Sigmoid colon (tissue), 4 donors: ENCODE data around the gene PANK4.

ENCODE experiments used
- EP300 ChIP-seq, 4 donors: sonication (generic); formaldehyde crosslinking; IDR thresholded peaks; one replicate each; pipeline ENCODE4 v1.6.1; 2017; ENCODE audit warnings: antibody characterized with exemption in 4 of 4
- POLR2A ChIP-seq, 2 donors: fragments of 450-650 bp; IDR thresholded peaks; one replicate each; pipeline ENCODE4 v1.6.1; 2016; ENCODE audit warnings: antibody characterized with exemption in 2 of 2, mild to moderate bottlenecking in 2 of 2, moderate library complexity in 2 of 2
- POLR2AphosphoS5 ChIP-seq, 4 donors: sonication (generic); formaldehyde crosslinking; IDR thresholded peaks; one replicate each; pipeline ENCODE4 v1.6.1; 2017; ENCODE audit warnings: antibody characterized with exemption in 4 of 4
- TF ChIP-seq, protein P1 (sequence below), 4 experiments: fragments of 450-650 bp in 3 of 4; fragments of 200-600 bp in 1 of 4; IDR thresholded peaks; one replicate each; pipeline ENCODE4 v1.5.1; 2016 to 2019; ENCODE audit warnings: antibody characterized with exemption in 4 of 4, mild to moderate bottlenecking in 3 of 4, moderate library complexity in 2 of 4

DNA sequence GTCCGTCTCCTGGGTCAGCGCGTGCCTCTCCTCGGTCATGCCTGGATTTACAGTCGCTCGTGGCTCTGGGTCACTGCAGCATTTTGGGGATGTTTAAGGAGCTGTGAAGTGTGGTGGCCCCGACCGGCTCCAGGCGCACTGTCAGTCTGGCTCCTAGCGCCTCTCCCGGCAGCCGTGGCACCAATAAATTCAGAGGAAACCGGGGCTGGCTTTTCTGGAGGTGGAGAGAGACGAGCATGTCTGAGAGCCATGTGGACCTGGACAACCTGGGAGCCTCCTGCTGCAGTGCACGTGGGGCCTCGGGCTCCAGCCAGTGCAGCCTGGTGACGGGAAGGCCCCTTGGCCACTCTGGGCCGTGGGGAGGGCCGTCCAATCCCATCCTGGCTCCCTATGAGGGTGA, 33.2 kb downstream of the PANK4 start:
- TF ChIP-seq, protein P1, sequence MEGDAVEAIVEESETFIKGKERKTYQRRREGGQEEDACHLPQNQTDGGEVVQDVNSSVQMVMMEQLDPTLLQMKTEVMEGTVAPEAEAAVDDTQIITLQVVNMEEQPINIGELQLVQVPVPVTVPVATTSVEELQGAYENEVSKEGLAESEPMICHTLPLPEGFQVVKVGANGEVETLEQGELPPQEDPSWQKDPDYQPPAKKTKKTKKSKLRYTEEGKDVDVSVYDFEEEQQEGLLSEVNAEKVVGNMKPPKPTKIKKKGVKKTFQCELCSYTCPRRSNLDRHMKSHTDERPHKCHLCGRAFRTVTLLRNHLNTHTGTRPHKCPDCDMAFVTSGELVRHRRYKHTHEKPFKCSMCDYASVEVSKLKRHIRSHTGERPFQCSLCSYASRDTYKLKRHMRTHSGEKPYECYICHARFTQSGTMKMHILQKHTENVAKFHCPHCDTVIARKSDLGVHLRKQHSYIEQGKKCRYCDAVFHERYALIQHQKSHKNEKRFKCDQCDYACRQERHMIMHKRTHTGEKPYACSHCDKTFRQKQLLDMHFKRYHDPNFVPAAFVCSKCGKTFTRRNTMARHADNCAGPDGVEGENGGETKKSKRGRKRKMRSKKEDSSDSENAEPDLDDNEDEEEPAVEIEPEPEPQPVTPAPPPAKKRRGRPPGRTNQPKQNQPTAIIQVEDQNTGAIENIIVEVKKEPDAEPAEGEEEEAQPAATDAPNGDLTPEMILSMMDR (IDR thresholded peaks at IDR 0.05) = no peak
- TF ChIP-seq EP300 (IDR thresholded peaks at IDR 0.05) (no peak), POLR2A (IDR thresholded peaks at IDR 0.05) (no peak), POLR2AphosphoS5 (IDR thresholded peaks at IDR 0.05) (no peak)
